Vagina (tissue), 2 donors: ENCODE results near the gene CPT1A. TPM values are rescaled to one million over a fixed set of nuclear protein-coding genes. Genes with fewer than 3 reads are reported as not detected.

Experiments used
- DNase-seq, 2 donors: peaks; one replicate each; pipeline ENCODE4 v3.0.0-alpha.2; 2017; ENCODE audit errors: extremely low spot score in 2 of 2
- H3K27ac ChIP-seq: fragments of 200-600 bp; sonication (generic); one replicate; pipeline ENCODE4 v1.5.1; 2019
- H3K27me3 ChIP-seq: fragments of 200-600 bp; sonication (generic); one replicate; pipeline ENCODE4 v1.5.1; 2019
- H3K36me3 ChIP-seq, 2 donors: fragments of 200-600 bp; sonication (generic); one replicate each; pipeline ENCODE4 v1.5.1; 2017 to 2019
- H3K4me1 ChIP-seq: fragments of 200-600 bp; sonication (generic); one replicate; pipeline ENCODE4 v1.5.1; 2019
- H3K4me3 ChIP-seq, 2 donors: fragments of 200-600 bp; sonication (generic); 1 replicate in 1 of 2; 2 replicates in 1 of 2; pipeline ENCODE4 v1.5.1; 2016 to 2019
- H3K9me3 ChIP-seq: fragments of 200-600 bp; sonication (generic); one replicate; pipeline ENCODE4 v1.5.1; 2019
- POLR2A ChIP-seq, 2 donors: fragments of 450-650 bp; IDR thresholded peaks; one replicate each; pipeline ENCODE4 v1.6.1; 2017; ENCODE audit warnings: antibody characterized with exemption in 2 of 2, mild to moderate bottlenecking in 2 of 2, moderate library complexity in 2 of 2
- POLR2AphosphoS5 ChIP-seq, 2 donors: sonication (generic); formaldehyde crosslinking; IDR thresholded peaks; one replicate each; pipeline ENCODE4 v1.9.0; 2017; ENCODE audit warnings: antibody characterized with exemption in 2 of 2, mild to moderate bottlenecking in 2 of 2, low read depth in 1 of 2; ENCODE audit not compliant: insufficient read depth in 1 of 2
- intact Hi-C: fragments of 100-400 bp; cut with DNase I; formaldehyde crosslinking; loops from one replicate; pipeline ENCODE4 v1.15.1; 2023
- total RNA-seq: library from RNA; depleted of rRNA; stranded (reverse); fragments of >200 nt; gene quantifications from one replicate; pipeline ENCODE4 v1.2.3, GENCODE V29; 2016
- TF ChIP-seq, protein P1 (sequence below), 3 experiments: fragments of 450-650 bp in 2 of 3; fragments of 200-600 bp in 1 of 3; sonication (generic) in 1 of 3; IDR thresholded peaks; one replicate each; pipeline ENCODE4 v1.5.1; 2017 to 2019; ENCODE audit warnings: antibody characterized with exemption in 3 of 3, mild to moderate bottlenecking in 2 of 3, moderate library complexity in 2 of 3

Gene CPT1A
- total RNA-seq, 1 donor from 2014 or later: 80.8 TPM

DNA sequence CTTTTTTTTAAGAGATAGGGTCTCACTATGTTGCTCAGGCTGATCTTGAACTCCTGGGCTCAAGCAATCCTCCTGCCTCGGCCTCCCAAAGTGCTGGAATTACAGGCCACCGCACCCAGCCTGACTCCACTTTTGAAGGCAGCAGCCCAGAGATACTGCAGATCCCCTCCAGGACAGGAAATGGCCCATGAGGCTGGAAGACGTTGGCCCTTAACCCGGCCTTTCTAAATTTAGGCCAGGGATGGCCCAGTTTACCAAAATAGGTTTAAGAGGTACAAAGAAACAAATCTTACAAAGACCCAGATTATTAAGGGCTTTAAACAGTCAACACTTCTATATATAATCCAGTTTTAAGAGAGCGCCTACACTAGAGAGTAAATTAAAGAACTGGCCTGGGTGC, 32.2 kb downstream of the CPT1A start:
- TF ChIP-seq, protein P1, sequence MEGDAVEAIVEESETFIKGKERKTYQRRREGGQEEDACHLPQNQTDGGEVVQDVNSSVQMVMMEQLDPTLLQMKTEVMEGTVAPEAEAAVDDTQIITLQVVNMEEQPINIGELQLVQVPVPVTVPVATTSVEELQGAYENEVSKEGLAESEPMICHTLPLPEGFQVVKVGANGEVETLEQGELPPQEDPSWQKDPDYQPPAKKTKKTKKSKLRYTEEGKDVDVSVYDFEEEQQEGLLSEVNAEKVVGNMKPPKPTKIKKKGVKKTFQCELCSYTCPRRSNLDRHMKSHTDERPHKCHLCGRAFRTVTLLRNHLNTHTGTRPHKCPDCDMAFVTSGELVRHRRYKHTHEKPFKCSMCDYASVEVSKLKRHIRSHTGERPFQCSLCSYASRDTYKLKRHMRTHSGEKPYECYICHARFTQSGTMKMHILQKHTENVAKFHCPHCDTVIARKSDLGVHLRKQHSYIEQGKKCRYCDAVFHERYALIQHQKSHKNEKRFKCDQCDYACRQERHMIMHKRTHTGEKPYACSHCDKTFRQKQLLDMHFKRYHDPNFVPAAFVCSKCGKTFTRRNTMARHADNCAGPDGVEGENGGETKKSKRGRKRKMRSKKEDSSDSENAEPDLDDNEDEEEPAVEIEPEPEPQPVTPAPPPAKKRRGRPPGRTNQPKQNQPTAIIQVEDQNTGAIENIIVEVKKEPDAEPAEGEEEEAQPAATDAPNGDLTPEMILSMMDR (IDR thresholded peaks at IDR 0.05): no peak
- no peak for TF ChIP-seq POLR2AphosphoS5 (IDR thresholded peaks at IDR 0.05; ENCODE audit: insufficient read depth in 1 of 2, low read depth in 1 of 2)
- TF ChIP-seq POLR2A (IDR thresholded peaks at IDR 0.05): no peak
- peaks cover 0 to 29% of the 10 kb centered on the region in 2 donors for H3K36me3 ChIP-seq
- H3K27me3 ChIP-seq: no peaks in the 10 kb centered on the region
- H3K9me3 ChIP-seq: no peaks in the 10 kb centered on the region
- intact Hi-C loops: no loop called here
- H3K27ac ChIP-seq: no peak overlapping the region
- H3K4me1 ChIP-seq: peaks cover 14% of the 10 kb centered on the region
- H3K4me3 ChIP-seq: no peak overlapping the region
- no peak for DNase-seq

- TF ChIP-seq POLR2A (IDR thresholded peaks at IDR 0.05) (no peak), POLR2AphosphoS5 (IDR thresholded peaks at IDR 0.05; ENCODE audit: insufficient read depth in 1 of 2, low read depth in 1 of 2) (no peak)
- TF ChIP-seq, protein P1 (IDR thresholded peaks at IDR 0.05): no peak
- intact Hi-C loops: no loop called here
- no peak for DNase-seq
- H3K4me1 ChIP-seq: peaks cover 14% of the 10 kb centered on the region
- no peaks in the 10 kb centered on the region for H3K9me3 ChIP-seq
- no peak overlapping the region for H3K4me3 ChIP-seq
- H3K36me3 ChIP-seq: peaks cover 0 to 33% of the 10 kb centered on the region in 2 donors
- H3K27ac ChIP-seq: no peak overlapping the region
- H3K27me3 ChIP-seq: no peaks in the 10 kb centered on the region
Observed at GRCh38 chr11:68808787-68809186, 32.9 kb downstream of the CPT1A start.

DNA sequence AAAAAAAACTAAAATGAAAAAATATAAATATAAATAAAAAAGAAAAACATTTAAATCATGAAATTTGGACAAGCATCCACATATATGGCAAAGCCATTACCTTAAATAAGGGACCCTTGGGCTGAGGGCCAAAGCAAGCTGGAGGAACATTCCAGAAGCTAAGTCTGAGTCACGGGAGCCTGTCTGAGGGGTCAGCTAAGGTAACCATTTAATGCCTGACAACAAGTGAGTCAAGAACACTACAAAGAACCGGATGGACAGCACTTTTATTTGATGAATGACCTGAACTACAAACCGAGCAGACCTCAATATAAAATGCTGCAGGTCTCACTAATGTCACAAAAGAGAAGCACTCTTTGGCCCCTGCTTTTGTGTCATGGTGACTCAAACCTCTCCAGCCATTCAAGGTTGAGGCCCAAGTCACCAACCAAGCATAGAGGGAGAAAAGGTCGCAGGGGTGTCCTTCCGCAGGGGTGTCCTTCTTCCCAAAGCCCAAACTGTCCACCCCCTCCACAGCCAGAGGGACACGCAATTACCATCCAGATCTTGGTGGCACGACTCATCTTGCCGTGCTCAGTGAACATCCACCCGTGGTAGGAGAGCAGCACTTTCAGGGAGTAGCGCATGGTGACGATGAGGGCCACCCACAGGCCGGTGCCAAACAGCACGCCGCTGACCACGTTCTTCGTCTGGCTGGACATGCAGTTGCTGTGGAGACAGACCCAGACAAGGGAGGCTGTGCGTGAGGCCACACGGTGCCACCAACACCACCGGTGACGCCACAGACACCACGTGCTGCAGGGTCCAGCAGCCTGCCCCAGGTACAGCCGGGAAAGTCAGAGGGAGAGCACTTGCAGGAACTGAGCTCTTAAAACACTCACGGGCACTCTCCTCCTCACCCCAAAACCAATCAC, 34.5 kb downstream of the CPT1A start:
- intact Hi-C loops: no loop called here
- peaks cover 0 to 25% of the 10 kb centered on the region in 2 donors for H3K36me3 ChIP-seq
- TF ChIP-seq, protein P1 (IDR thresholded peaks at IDR 0.05): no peak
- TF ChIP-seq POLR2AphosphoS5 (IDR thresholded peaks at IDR 0.05; ENCODE audit: insufficient read depth in 1 of 2, low read depth in 1 of 2) (no peak), POLR2A (IDR thresholded peaks at IDR 0.05) (no peak)
- H3K9me3 ChIP-seq: no peaks in the 10 kb centered on the region
- peaks cover 9% of the 10 kb centered on the region for H3K4me1 ChIP-seq
- no peak overlapping the region for H3K4me3 ChIP-seq
- no peak for DNase-seq
- H3K27ac ChIP-seq: no peak overlapping the region
- no peaks in the 10 kb centered on the region for H3K27me3 ChIP-seq

- no peaks in the 10 kb centered on the region for H3K4me1 ChIP-seq
- no peak overlapping the region for H3K27ac ChIP-seq
- H3K4me3 ChIP-seq: no peak overlapping the region
- intact Hi-C loops: no loop called here
- no peak for DNase-seq
- no peaks in the 10 kb centered on the region for H3K27me3 ChIP-seq
- H3K9me3 ChIP-seq: no peaks in the 10 kb centered on the region
- H3K36me3 ChIP-seq: peaks cover 0 to 45% of the 10 kb centered on the region in 2 donors
- TF ChIP-seq, protein P1 (IDR thresholded peaks at IDR 0.05): no peak
- TF ChIP-seq POLR2AphosphoS5 (IDR thresholded peaks at IDR 0.05; ENCODE audit: insufficient read depth in 1 of 2, low read depth in 1 of 2): no peak
- TF ChIP-seq POLR2A (IDR thresholded peaks at IDR 0.05): no peak
Observed at GRCh38 chr11:68804786-68805185, 36.9 kb downstream of the CPT1A start.

- intact Hi-C loops: no loop called here
- H3K9me3 ChIP-seq: no peaks in the 10 kb centered on the region
Observed at GRCh38 chr11:68803766-68804165, 38.0 kb downstream of the CPT1A start.

More at GRCh38 chr11:68803766-68804165, 38.0 kb downstream of the CPT1A start:
- TF ChIP-seq POLR2A (IDR thresholded peaks at IDR 0.05): no peak
- no peak for TF ChIP-seq POLR2AphosphoS5 (IDR thresholded peaks at IDR 0.05; ENCODE audit: insufficient read depth in 1 of 2, low read depth in 1 of 2)
- TF ChIP-seq, protein P1 (IDR thresholded peaks at IDR 0.05): no peak
- H3K4me3 ChIP-seq: no peak overlapping the region
- peaks cover 0 to 54% of the 10 kb centered on the region in 2 donors for H3K36me3 ChIP-seq
- no peak overlapping the region for H3K27ac ChIP-seq
- H3K27me3 ChIP-seq: no peaks in the 10 kb centered on the region
- DNase-seq: no peak
- H3K4me1 ChIP-seq: no peaks in the 10 kb centered on the region
